Measurements from ENCODE around the gene TMEM273.

The TMEM273 gene

GRCh38 chr10:49172061-49172776 is 16.0 kb downstream of the TMEM273 start:
- TF ChIP-seq CTCF (conservative IDR thresholded peaks at IDR 0.05) (no peak), ZFX (IDR thresholded peaks at IDR 0.05) (no peak)
- H3K27ac ChIP-seq: no peak overlapping the region

GRCh38 chr10:49171326-49172060 is 16.7 kb downstream of the TMEM273 start:
- no peak overlapping the region for H3K27ac ChIP-seq
- TF ChIP-seq CTCF (conservative IDR thresholded peaks at IDR 0.05) (no peak), ZFX (IDR thresholded peaks at IDR 0.05) (no peak)

GRCh38 chr10:49170632-49171325 is 17.4 kb downstream of the TMEM273 start:
- no peak overlapping the region for H3K27ac ChIP-seq
- TF ChIP-seq CTCF (conservative IDR thresholded peaks at IDR 0.05) (no peak), ZFX (IDR thresholded peaks at IDR 0.05) (no peak)

- no peak for TF ChIP-seq CTCF (conservative IDR thresholded peaks at IDR 0.05)
- no peak for TF ChIP-seq ZFX (IDR thresholded peaks at IDR 0.05)
- no peak overlapping the region for H3K27ac ChIP-seq
Observed at GRCh38 chr10:49169776-49170175, 18.4 kb downstream of the TMEM273 start.

- TF ChIP-seq CTCF (conservative IDR thresholded peaks at IDR 0.05): no peak
- no peak for TF ChIP-seq ZFX (IDR thresholded peaks at IDR 0.05)
- H3K27ac ChIP-seq: no peak overlapping the region
Observed at GRCh38 chr10:49168831-49169500, 19.2 kb downstream of the TMEM273 start.

- no peak for TF ChIP-seq ZFX (IDR thresholded peaks at IDR 0.05)
- no peak for TF ChIP-seq CTCF (conservative IDR thresholded peaks at IDR 0.05)
- no peak overlapping the region for H3K27ac ChIP-seq
Observed at GRCh38 chr10:49168171-49168540, 20.0 kb downstream of the TMEM273 start.

All from C4-2B (cell line).